ENCODE data around the gene DMRT1. TPM values are rescaled to one million over a fixed set of nuclear protein-coding genes. Genes with fewer than 3 reads are reported as not detected.
"Not testable (repeated sequence)": the region's sequence is repeated elsewhere in the genome, so short reads cannot be mapped to it uniquely, and the experiment has no call there.

DMRT1 gene
- total RNA-seq, 2 donors from 2014 or later, result not detected

GRCh38 chr9:847505-847904, 6.0 kb downstream of the DMRT1 start:
- intact Hi-C loops (cut with DNase I, micrococcal nuclease), result no loop called here
- no peak for ATAC-seq
- DNase-seq, result no peak

DNA sequence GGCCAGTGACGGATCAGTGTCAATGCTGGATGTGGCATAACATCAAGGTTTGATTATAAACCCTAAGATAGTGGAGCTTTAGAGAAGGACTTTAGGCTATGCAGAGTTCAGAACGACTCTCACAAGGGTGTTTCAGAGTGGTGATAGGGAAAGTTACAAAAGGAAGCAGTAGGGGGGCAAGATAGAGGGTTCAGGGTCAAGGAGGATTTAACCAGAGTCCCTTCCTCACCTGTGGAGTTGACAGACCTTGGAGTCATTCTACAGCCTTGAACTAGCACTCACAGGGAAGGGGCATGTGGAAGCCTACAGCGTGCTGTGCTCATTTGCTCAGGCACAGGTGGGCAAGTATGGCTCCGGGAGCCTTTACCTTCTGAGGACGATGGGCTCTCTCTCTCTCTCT, 7.9 kb downstream of the DMRT1 start:
- ATAC-seq, result no peak
- intact Hi-C loops (cut with DNase I, micrococcal nuclease), result no loop called here
- no peak for DNase-seq

GRCh38 chr9:852539-852938, 11.0 kb downstream of the DMRT1 start:
- no peak for ATAC-seq

DNA sequence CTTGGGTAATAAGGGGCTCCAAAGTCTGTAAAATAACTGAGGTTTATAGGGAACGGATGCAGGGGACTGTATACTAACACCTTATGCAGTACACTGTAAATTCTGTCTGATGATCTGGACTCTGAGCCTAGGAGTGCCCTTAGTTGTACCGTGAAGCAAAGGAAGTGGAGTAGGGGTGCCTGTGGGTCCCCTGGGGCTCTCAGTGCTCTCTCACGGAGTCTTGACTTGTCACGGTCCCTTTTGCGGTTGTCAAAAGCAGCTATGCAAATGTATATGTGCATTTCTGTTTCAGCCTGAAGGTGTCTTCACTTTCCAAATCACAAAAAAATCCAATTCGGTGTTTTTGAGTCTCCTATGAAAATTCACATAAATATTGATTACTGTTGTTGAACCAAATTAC, 17.8 kb downstream of the DMRT1 start:
- ATAC-seq (no peak), DNase-seq (no peak)
- intact Hi-C loops (cut with DNase I, micrococcal nuclease), result no loop called here

More at GRCh38 chr9:852539-852938, 11.0 kb downstream of the DMRT1 start:
- intact Hi-C loops (cut with DNase I, micrococcal nuclease), result no loop called here
- DNase-seq, result no peak

DNA sequence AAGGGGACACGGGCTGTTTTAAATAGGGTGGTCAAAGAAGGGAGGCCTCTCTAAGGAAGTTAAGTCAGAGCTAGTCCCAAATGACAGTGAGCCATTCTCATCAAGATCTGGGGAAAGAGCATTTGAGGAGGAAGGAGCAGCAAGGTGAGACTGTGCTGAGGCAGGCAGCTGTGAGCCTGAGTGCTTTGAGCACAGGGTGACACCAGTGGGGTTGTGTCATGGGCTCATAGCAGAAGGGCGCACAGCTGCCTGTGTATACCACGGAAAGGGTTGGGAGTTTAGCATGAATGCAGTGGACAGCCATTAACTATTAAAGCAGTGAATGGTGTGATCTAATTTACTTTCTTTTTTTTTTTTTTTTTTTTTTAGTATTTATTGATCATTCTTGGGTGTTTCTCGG, 19.2 kb downstream of the DMRT1 start:
- ATAC-seq (no peak), DNase-seq (no peak)
- intact Hi-C loops (cut with DNase I, micrococcal nuclease), result no loop called here

DNA sequence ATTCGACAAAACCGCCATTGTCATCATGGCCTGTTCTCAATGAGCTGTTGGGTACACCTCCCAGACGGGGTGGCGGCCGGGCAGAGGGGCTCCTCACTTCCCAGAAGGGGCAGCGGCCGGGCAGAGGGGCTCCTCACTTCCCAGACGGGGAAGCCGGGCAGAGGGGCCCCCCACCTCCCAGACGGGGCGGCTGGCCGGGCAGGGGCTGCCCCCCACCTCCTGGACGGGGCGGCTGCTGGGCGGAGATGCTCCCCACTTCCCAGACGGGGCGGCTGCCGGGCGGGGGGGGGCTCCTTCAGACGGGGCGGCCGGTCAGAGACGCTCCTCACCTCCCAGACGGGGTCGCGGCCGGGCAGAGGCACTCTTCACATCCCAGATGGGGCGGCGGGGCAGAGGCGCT, 20.0 kb downstream of the DMRT1 start:
- ATAC-seq; intact Hi-C loops (cut with DNase I, micrococcal nuclease); DNase-seq: not testable (repeated sequence)

DNA sequence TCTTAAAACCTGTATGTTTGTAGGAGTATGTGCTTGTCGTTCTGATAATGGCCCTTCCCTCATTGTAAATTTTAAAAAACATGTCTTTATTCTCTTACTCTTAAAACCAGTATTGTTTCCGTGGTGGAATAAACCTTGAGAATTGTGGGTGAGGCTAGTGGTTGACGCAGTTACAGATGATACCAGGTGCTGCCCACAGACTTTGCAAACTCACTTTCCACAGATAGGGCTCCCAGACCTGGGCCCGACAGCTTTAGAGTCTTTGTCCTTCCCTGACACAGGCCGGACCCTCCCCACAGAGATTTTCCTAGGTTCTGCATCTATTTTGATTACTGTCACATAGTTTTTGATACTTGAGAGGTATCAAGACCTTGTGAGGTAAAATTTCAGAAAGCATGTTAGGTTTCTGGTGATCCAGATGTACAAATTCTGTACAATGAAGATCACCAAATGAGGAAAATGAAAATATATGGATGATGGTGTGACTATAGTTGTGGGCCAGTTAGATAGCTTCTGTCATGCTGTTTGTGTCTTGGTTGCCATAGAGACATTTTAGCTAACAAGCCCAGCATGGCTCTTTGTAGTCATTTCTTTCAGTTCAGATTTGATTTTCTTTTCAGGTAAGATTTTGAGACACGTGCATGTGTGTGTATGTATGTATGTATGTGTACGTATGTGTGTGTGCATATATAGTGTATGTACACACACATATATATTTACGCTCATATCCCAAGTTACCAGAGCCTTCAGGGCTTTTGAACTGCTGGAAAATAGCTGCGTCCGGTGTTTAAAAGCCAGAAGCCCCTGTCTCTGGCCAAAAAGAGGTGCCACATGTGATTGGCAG, 33.8 kb downstream of the DMRT1 start:
- ATAC-seq, result no peak
- DNase-seq, result no peak
- intact Hi-C loops (cut with DNase I, micrococcal nuclease), result no loop called here

GRCh38 chr9:876425-876824, 34.9 kb downstream of the DMRT1 start:
- ATAC-seq (no peak), DNase-seq (no peak)
- intact Hi-C loops (cut with DNase I, micrococcal nuclease), result no loop called here

- DNase-seq (no peak), ATAC-seq (peak; percentile 45)
- intact Hi-C loops (cut with DNase I, micrococcal nuclease), result no loop called here
Measured at GRCh38 chr9:878239-878638, 36.7 kb downstream of the DMRT1 start.

DNA sequence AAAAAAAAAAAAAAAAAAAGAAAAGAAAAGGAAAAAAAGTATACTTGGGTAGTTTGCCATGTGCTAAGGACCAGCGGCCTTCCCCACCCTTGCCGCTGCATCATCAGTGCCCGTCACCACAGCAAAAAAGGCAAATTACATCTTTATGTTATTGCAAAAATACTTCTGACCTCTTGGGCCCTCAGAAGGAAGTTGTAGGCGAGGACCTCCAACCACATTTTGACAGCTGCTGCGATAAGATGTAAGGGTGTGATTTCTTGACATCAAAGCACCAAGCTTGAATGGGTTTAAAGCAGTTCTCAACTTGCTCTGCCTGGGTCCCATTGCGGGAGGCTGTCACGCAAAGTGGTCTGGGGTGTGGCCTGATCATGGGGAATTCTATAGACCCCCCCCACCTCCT, 39.2 kb downstream of the DMRT1 start:
- no peak for ATAC-seq
- intact Hi-C loops (cut with DNase I, micrococcal nuclease), result no loop called here
- DNase-seq, result no peak

- DNase-seq, result no peak
- intact Hi-C loops (cut with DNase I, micrococcal nuclease), result no loop called here
- no peak for ATAC-seq
Measured at GRCh38 chr9:882416-882924, 41.0 kb downstream of the DMRT1 start.

- ATAC-seq (no peak), DNase-seq (no peak)
- intact Hi-C loops (cut with DNase I, micrococcal nuclease), result no loop called here
Measured at GRCh38 chr9:883011-883410, 41.5 kb downstream of the DMRT1 start.

DNA sequence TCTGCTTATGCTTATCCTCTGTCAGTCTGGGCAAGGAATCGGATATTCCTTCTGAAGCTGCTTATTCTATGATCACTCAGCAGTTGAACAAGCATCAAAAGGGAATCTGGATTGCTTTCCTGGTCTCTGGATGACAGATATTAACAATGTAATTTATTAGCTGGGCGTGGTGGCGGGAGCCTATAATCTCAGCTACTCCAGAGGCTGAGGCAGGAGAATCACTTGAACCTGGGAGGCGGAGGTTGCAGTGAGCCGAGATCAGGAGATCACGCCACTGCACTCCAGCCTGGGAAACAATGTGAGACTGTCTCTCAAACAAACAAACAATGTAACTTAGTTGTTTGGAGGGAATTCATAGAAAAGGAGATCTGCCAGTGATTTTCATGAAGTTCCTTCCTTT, 45.4 kb downstream of the DMRT1 start:
- no peak for DNase-seq
- intact Hi-C loops (cut with DNase I, micrococcal nuclease), result no loop called here
- no peak for ATAC-seq

DNA sequence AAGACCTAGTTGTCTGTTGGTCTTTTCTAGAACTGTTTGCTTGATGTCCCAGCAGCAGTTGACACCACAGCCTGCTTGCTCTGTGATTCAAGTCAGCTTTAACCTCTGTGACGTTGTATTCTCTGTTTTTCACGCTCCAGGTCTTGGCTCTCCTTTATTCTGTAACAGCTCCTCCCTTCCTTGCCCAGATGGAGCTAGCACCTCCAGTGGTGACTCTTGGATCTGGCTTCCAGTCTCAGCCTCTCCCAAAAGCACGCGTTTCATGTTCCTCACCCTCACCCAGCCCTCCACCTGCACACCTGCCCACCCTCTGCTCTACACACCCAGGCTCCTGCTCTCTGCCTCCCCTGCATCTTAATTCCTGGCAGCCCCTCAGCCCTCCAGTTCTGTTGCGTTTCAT, 50.6 kb downstream of the DMRT1 start:
- intact Hi-C loops (cut with DNase I, micrococcal nuclease), result loop anchor here in 1 of 2 donors (5.0 kb wide), 1 partner anchor 115 kb away; no protein-coding TSS in a partner anchor
- no peak for DNase-seq
- ATAC-seq, result no peak

- ATAC-seq (no peak), DNase-seq (no peak)
- intact Hi-C loops (cut with DNase I, micrococcal nuclease), result loop anchor here in 1 of 2 donors (5.0 kb wide), 1 partner anchor 114 kb away; no protein-coding TSS in a partner anchor
Measured at GRCh38 chr9:893115-893514, 51.6 kb downstream of the DMRT1 start.

DNA sequence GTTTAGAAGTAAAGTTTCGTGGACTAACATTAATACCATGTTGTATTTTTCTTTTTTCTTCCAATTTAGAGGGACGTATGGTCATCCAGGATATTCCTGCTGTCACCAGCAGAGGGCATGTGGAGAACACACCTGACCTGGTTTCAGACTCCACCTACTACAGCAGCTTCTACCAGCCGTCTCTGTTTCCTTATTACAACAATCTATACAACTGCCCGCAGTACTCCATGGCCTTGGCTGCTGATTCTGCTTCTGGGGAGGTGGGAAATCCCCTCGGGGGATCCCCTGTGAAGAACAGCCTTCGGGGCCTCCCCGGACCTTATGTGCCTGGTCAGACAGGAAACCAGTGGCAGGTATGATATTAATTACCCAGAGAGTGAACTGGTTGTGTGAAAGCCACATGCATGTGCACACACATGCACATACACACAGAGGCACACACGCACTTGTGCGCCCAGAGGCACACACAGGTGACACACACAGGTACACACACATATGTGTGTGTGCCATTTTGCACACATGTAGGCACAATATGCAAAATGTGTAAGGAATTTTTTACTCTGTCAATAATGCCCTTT, 52.4 kb downstream of the DMRT1 start:
- intact Hi-C loops (cut with DNase I, micrococcal nuclease), result loop anchor here in 1 of 2 donors (5.0 kb wide), 1 partner anchor 113 kb away; no protein-coding TSS in a partner anchor
- DNase-seq (peak; percentile 63 to 71), ATAC-seq (peak; percentile 100)

GRCh38 chr9:899440-900184, 58.1 kb downstream of the DMRT1 start:
- intact Hi-C loops (cut with DNase I, micrococcal nuclease), result no loop called here
- ATAC-seq (peak; percentile 82), DNase-seq (peak in 1 of 2 donors; percentile 10)

GRCh38 chr9:903886-904285, 62.4 kb downstream of the DMRT1 start:
- no peak for ATAC-seq
- intact Hi-C loops (cut with DNase I, micrococcal nuclease), result no loop called here
- DNase-seq, result no peak

GRCh38 chr9:905906-906305, 64.4 kb downstream of the DMRT1 start:
- no peak for ATAC-seq
- intact Hi-C loops (cut with DNase I, micrococcal nuclease), result no loop called here
- DNase-seq, result no peak

Data from left colon (tissue), 2 donors.